NCI-H226 (cell line): ENCODE data around the gene CAPN8.

Experiments used
- DNase-seq: peaks from one replicate; pipeline ENCODE4 v3.0.0-alpha.2; 2015

Gene CAPN8

GRCh38 chr1:223665592-223666312, at the start of gene CAPN8:
Gene CAPN8, minus strand, starts transcription at chr1:223665701. Its CDS starts 55 bp downstream, at chr1:223665646.
- DNase-seq = no peak

- DNase-seq = peak; percentile 85
These were observed 49.5 kb upstream of the CAPN8 start for GRCh38 chr1:223714849-223715603.

GRCh38 chr1:223714421-223714724, 48.9 kb upstream of the CAPN8 start:
- no peak for DNase-seq

GRCh38 chr1:223713546-223714420, 48.3 kb upstream of the CAPN8 start:
- DNase-seq = no peak

- DNase-seq = no peak
These were observed 47.5 kb upstream of the CAPN8 start for GRCh38 chr1:223712850-223713474.

- DNase-seq = peak; percentile 71
These were observed 46.8 kb upstream of the CAPN8 start, which contains the start of gene CAPN2 for GRCh38 chr1:223712194-223712849. Gene CAPN2, plus strand, starts transcription at chr1:223712539. Its CDS starts 102 bp downstream, at chr1:223712641.

GRCh38 chr1:223711747-223712193, 46.3 kb upstream of the CAPN8 start:
- no peak for DNase-seq

GRCh38 chr1:223711173-223711572, 45.7 kb upstream of the CAPN8 start:
- peak; percentile 48 for DNase-seq

- DNase-seq = no peak
These were observed 45.0 kb upstream of the CAPN8 start for GRCh38 chr1:223710179-223711133.

- DNase-seq = no peak
These were observed 44.1 kb upstream of the CAPN8 start for GRCh38 chr1:223709598-223709997.

GRCh38 chr1:223708651-223709268, 43.3 kb upstream of the CAPN8 start:
- no peak for DNase-seq

GRCh38 chr1:223708001-223708359, 42.5 kb upstream of the CAPN8 start:
- no peak for DNase-seq

- peak; percentile 86 for DNase-seq
These were observed 41.9 kb upstream of the CAPN8 start for GRCh38 chr1:223707256-223708000.

GRCh38 chr1:223706077-223706973, 40.8 kb upstream of the CAPN8 start:
- peak; percentile 63 for DNase-seq

GRCh38 chr1:223704921-223705878, 39.7 kb upstream of the CAPN8 start:
- DNase-seq = peak; percentile 52

GRCh38 chr1:223703668-223704013, 38.1 kb upstream of the CAPN8 start:
- DNase-seq = no peak
